OCI-LY3 (cell line): ENCODE measurements around the gene HSPG2.
"Not testable (repeated sequence)": the region's sequence is repeated elsewhere in the genome, so short reads cannot be mapped to it uniquely, and the experiment has no call there.

ENCODE experiments used
- H2AFZ ChIP-seq: fragments of 200-600, 300-600 bp; shearing (Covaris generic); 2 replicates; pipeline ENCODE4 v1.6.0; 2014; ENCODE audit warnings: antibody characterized with exemption, low read depth, low read length
- H3K27ac ChIP-seq: fragments of 200-600, 300-600 bp; sonication (generic); 2 replicates; pipeline ENCODE4 v1.5.1; 2014; ENCODE audit warnings: mild to moderate bottlenecking, low read length, moderate library complexity, mixed read lengths
- H3K27me3 ChIP-seq: fragments of 200-600, 300-600 bp; sonication (generic); 2 replicates; pipeline ENCODE4 v1.6.1; 2014; ENCODE audit warnings: low read depth, low read length, mixed read lengths
- H3K36me3 ChIP-seq: fragments of 200-600, 300-600 bp; sonication (generic); replicated peaks from 2 replicates; pipeline ENCODE3; 2014; ENCODE audit warnings: low read depth, low read length, mixed read lengths
- H3K4me1 ChIP-seq: fragments of 300-600, 200-600 bp; sonication (generic); 2 replicates; pipeline ENCODE4 v1.6.1; 2014; ENCODE audit warnings: low read length, mixed read lengths
- H3K4me2 ChIP-seq: fragments of 200-600, 300-600 bp; sonication (generic); 2 replicates; pipeline ENCODE4 v1.6.1; 2014; ENCODE audit warnings: low read length, mixed read lengths
- H3K4me3 ChIP-seq: fragments of 300-600, 200-600 bp; sonication (generic); 2 replicates; pipeline ENCODE4 v1.5.1; 2014; ENCODE audit warnings: antibody characterized with exemption, mild to moderate bottlenecking, low read length, moderate library complexity
- H3K79me2 ChIP-seq: fragments of 300-600, 200-600 bp; shearing (Covaris generic); 2 replicates; pipeline ENCODE4 v1.6.1; 2014; ENCODE audit warnings: mild to moderate bottlenecking, low read length, mixed read lengths
- H3K9ac ChIP-seq: fragments of 300-600, 200-600 bp; shearing (Covaris generic); 2 replicates; pipeline ENCODE4 v1.6.0; 2014; ENCODE audit warnings: mild to moderate bottlenecking, low read length, moderate library complexity
- H3K9me3 ChIP-seq: fragments of 200-600, 300-600 bp; shearing (Covaris generic); 2 replicates; pipeline ENCODE4 v1.6.1; 2014; ENCODE audit warnings: low read length, mixed read lengths; ENCODE audit not compliant: insufficient read depth
- H4K20me1 ChIP-seq: fragments of 200-600, 300-600 bp; sonication (generic); 2 replicates; pipeline ENCODE4 v1.6.1; 2016; ENCODE audit warnings: low read length, mixed read lengths; ENCODE audit not compliant: insufficient read depth
- EZH2phosphoT487 ChIP-seq: fragments of 200-600 bp; shearing (Covaris generic); IDR thresholded peaks from 2 replicates; pipeline ENCODE4 v1.6.1; 2018; ENCODE audit warnings: antibody characterized with exemption, mixed run types, low read depth
- TF ChIP-seq, protein P1 (sequence below): fragments of 200-600, 300-600 bp; sonication (generic); IDR thresholded peaks from 2 replicates; pipeline ENCODE4 v1.5.1; 2014; ENCODE audit warnings: antibody characterized with exemption, low read length, low read depth

Gene HSPG2

DNA sequence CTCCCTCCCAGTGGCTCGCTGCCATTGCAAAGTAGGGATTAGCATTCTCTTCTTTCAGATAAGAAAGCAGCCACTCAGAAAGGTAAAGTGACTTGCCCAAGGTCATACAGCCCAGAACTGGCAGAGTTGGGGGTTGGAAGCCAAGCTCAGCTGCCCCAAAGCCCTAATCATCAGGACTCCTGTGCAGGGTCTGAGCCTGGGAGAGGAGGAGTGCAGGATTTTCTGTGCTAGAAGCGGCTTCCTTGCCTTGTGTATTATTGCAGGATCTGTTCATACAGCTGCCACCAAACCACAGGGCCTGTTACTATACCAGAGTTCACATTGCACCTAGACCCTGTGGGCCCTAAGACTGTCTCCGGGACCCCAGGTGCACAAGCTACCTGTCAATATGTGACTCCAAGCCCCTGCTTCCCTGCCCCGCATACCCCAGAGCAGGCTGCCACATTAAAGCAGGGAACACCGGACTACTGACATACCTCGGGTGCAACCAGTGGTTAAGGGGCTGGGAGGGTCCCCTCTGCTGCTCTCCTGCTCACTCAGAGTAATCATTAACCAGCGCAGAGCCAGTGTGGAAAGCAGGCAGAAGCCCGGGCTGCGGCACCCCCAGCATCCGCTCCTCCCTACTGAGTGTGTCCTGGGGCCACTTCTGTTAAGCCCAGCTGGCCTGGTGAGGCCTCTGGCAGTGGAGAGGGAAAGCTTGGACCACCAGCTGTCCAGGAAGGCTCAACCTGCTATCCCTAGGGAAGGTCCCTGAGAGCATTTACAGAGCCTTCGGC, 15.8 kb downstream of the HSPG2 start:
- TF ChIP-seq, protein P1, sequence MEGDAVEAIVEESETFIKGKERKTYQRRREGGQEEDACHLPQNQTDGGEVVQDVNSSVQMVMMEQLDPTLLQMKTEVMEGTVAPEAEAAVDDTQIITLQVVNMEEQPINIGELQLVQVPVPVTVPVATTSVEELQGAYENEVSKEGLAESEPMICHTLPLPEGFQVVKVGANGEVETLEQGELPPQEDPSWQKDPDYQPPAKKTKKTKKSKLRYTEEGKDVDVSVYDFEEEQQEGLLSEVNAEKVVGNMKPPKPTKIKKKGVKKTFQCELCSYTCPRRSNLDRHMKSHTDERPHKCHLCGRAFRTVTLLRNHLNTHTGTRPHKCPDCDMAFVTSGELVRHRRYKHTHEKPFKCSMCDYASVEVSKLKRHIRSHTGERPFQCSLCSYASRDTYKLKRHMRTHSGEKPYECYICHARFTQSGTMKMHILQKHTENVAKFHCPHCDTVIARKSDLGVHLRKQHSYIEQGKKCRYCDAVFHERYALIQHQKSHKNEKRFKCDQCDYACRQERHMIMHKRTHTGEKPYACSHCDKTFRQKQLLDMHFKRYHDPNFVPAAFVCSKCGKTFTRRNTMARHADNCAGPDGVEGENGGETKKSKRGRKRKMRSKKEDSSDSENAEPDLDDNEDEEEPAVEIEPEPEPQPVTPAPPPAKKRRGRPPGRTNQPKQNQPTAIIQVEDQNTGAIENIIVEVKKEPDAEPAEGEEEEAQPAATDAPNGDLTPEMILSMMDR: no peak
- TF ChIP-seq EZH2phosphoT487: no peak
- Histone ChIP-seq H3K4me3 (no peak overlapping the region), H3K27ac (no peak overlapping the region), H3K9ac (no peak overlapping the region), H3K79me2 (no peaks in the 10 kb centered on the region), H2AFZ (no peak overlapping the region), H3K4me1 (no peaks in the 10 kb centered on the region), H3K4me2 (no peak overlapping the region), H3K9me3 (no peaks in the 10 kb centered on the region), H3K27me3 (no peaks in the 10 kb centered on the region), H4K20me1 (no peaks in the 10 kb centered on the region), H3K36me3 (no peaks in the 10 kb centered on the region)

DNA sequence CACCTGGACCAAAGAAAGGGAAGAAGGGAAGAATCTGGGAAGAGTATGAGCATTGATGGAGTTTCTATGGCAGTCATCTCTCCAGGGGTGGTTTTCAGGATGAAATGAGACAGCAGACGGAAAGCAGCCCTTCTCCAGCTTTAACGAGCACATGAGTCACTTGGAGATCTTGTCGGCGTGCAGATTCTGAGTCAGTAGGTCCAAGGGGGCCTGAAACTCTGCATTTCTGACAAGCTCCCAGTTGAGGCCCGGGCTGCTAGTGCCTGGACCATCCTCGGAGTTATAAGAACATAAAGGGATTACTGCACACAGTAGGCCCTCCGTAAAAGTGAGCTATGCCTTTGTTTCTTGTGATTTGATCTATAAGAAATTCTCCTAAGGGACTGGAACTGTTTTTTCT, 17.6 kb downstream of the HSPG2 start:
- H3K4me2 ChIP-seq: no peak overlapping the region

DNA sequence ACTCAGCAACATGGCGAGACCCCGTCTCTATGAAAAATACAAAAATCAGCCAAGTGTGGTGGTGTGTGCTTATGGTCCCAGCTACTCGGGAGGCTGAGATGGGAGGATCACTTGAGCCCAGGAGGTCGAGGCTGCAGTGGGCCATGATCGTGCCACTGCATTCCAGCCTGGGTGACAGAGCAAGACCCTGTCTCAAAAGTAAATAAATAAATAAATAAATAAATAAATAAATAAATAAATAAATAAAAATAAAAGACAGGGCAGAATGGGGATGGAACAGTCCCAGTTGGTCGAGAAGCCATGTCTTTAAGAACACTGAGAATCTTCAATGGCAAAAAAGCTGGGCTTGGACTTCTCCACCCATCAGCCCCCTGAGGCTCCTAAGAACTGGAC, 19.9 kb downstream of the HSPG2 start:
- H2AFZ ChIP-seq, H3K27ac ChIP-seq, H3K36me3 ChIP-seq, H3K27me3 ChIP-seq, H3K9ac ChIP-seq, H4K20me1 ChIP-seq, H3K4me3 ChIP-seq, H3K79me2 ChIP-seq, H3K4me2 ChIP-seq, H3K4me1 ChIP-seq, H3K9me3 ChIP-seq: not testable (repeated sequence)

More for the DNA sequence above, 17.6 kb downstream of the HSPG2 start:
- Histone ChIP-seq H3K4me3 (no peak overlapping the region), H3K36me3 (no peaks in the 10 kb centered on the region), H3K27me3 (no peaks in the 10 kb centered on the region), H2AFZ (no peak overlapping the region), H3K9me3 (no peaks in the 10 kb centered on the region), H3K79me2 (no peaks in the 10 kb centered on the region), H3K27ac (no peak overlapping the region), H3K4me1 (no peaks in the 10 kb centered on the region), H3K9ac (no peak overlapping the region), H4K20me1 (no peaks in the 10 kb centered on the region)
- TF ChIP-seq, protein P1: no peak
- no peak for TF ChIP-seq EZH2phosphoT487

DNA sequence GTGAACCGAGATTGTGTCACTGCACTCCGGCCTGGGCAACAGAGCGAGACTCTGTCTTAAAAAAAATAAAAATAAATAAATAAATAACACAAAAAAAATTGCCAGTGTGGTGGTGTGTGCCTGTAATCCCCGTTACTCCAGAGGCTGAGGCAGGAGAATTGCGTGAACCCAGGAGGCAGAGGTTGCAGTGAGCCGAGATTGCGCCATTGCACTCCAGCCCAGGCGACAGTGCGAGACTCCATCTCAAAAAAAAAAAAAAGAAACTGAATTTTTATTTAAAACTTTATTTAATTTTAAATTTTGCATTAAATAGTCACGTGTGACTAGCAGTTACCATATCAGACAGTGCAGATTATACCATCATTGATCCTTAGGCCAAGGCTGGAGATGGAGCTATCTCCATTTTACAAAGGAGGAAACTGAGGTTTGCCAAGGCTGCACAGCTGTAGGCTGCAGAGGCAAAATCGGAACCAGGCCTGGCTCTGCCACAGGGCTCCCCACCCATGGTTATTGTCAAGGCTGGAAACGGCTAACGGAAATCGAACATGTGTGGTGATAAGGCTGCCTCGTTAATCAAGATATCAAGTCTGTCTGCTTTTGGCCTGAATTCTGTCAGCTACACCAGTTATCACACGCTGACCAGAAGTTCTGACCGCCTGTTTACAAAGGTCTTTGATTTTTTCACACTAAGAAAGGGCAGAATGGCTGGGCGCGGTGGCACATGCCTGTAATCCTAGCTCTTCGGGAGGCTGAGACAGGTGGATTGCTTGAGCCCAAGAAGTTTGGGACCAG, 20.5 kb downstream of the HSPG2 start:
- Histone ChIP-seq H4K20me1 (no peaks in the 10 kb centered on the region), H3K79me2 (no peaks in the 10 kb centered on the region), H3K27ac (no peak overlapping the region)

More for the DNA sequence above, 20.5 kb downstream of the HSPG2 start:
- TF ChIP-seq EZH2phosphoT487: no peak
- TF ChIP-seq, protein P1: no peak
- no peak overlapping the region for H3K9ac ChIP-seq
- no peak overlapping the region for H2AFZ ChIP-seq
- no peak overlapping the region for H3K4me2 ChIP-seq
- H3K27me3 ChIP-seq: no peaks in the 10 kb centered on the region
- H3K4me3 ChIP-seq: no peak overlapping the region
- H3K9me3 ChIP-seq: no peaks in the 10 kb centered on the region
- H3K4me1 ChIP-seq: no peaks in the 10 kb centered on the region
- no peaks in the 10 kb centered on the region for H3K36me3 ChIP-seq
